Fibroblast of mammary gland (primary cell): ENCODE data around the gene MUC4.

Experiments used
- DNase-seq: peaks from one replicate; pipeline ENCODE4 v3.0.0-alpha.2; 2010; ENCODE audit warnings: low read depth
- H3K4me3 ChIP-seq: 2 replicates; pipeline ENCODE4 v1.5.1; 2011; ENCODE audit warnings: low read depth, mild to moderate bottlenecking, low read length, moderate library complexity; ENCODE audit not compliant: control insufficient read depth
- TF ChIP-seq, protein P1 (sequence below): conservative IDR thresholded peaks from 2 replicates; pipeline ENCODE4 v1.5.1; 2011; ENCODE audit warnings: low read depth, low read length, inconsistent platforms; ENCODE audit not compliant: control insufficient read depth, insufficient read depth

Gene MUC4

DNA sequence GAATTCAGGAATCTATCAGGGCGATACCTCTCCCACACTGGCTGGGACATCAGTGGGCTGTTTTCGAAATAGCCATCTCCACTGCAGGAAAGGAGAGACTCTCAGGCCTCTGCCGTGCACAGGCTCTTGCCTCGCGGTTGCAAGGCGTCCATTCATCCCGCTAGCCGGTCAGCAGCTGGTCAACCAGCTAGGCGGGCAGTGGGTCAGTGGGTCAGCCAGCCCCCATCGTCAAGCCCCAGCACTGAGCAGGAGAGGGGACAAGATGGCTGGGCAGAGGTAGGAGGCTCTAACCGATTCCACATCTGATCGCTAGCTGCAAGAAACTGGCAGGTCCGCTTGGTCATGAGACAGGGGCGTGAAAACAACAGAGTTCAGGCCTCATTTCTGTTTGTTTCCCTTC lies 45.1 kb downstream of the MUC4 start:
- no peak for DNase-seq
- TF ChIP-seq, protein P1, sequence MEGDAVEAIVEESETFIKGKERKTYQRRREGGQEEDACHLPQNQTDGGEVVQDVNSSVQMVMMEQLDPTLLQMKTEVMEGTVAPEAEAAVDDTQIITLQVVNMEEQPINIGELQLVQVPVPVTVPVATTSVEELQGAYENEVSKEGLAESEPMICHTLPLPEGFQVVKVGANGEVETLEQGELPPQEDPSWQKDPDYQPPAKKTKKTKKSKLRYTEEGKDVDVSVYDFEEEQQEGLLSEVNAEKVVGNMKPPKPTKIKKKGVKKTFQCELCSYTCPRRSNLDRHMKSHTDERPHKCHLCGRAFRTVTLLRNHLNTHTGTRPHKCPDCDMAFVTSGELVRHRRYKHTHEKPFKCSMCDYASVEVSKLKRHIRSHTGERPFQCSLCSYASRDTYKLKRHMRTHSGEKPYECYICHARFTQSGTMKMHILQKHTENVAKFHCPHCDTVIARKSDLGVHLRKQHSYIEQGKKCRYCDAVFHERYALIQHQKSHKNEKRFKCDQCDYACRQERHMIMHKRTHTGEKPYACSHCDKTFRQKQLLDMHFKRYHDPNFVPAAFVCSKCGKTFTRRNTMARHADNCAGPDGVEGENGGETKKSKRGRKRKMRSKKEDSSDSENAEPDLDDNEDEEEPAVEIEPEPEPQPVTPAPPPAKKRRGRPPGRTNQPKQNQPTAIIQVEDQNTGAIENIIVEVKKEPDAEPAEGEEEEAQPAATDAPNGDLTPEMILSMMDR: no peak
- H3K4me3 ChIP-seq: no peak overlapping the region

DNA sequence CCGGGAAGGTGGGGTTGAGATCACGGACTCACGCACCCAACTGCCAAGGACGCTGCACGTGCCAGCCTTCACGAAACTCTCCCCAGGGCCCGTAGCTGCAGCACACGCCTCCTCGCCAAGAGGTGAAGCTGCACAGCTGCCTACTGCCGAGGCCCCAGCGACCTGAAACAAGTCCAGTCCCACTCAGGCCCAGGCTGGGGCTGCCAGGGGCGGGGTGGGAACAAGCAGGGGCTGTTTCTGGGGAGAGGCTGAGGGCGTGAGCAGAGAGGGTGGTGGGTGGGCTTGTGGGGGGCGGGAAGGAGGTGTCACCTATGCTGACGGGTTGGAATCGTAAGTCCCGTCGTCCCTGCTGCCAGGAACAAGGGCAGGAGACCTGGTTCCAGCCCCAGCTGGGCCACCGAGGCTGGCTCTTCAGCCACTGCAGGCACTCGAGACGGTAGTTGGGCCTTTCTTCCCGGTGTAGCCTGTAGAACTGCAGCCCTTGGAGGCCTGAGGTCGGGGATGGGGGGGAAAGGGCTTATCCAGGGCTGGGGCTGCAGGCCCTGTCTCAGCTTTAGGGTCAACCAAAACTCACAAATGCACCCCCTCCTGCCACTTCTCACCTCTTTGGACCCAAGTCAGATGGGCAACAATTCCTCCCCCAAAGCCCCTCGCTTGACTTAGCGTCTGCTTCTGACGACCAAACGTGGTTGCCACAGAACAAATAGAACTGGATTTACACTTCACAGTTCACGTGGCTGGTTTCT lies 46.6 kb downstream of the MUC4 start:
- DNase-seq: no peak
- TF ChIP-seq, protein P1: no peak
- no peak overlapping the region for H3K4me3 ChIP-seq

DNA sequence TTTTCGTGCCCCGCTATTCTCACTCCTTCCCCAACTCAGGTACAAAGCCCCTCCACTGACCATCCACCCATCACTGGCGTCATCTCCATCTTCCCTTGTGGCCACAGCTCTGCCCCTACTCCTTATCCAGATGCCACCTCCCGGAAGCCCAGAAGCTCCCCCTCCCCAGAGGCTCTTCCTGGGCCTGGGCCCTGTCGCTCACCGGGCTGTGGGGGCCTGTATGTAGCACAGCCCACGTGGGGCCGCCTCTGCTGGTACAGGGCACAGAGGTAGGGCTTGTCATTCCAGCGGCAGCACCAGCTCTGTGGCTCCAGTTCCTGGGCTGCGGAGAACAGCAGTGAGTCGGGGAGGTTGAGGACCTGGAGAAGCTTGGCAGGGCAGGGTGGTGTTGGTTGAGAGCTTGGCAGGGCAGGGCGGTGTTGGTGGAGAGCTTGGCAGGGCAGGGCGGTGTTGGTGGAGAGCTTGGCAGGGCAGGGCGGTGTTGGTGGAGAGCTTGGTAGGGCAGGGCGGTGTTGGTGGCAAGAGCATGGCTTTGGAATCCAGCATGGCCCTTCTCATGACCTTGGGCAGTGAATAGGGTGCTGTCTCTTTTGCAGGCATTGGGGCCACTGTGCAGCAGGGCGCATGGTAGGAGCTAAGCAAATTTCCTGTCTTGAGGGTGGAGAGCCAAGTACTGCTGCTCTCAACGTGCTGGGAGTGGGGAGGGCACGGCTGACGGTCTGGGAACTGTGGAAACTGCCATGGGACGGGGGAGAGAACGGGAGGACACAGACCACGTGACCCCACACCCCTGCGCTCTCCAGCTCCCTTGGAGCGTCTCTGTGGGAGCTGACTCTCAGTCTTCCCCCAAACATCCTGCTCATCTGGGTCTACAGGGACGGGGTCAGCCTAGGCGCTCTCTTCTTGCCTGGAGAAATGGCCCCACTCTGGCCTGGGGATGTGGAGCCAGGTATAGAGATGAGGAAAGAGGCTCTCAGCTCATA lies 47.6 kb downstream of the MUC4 start:
- DNase-seq: no peak
- TF ChIP-seq, protein P1: no peak
- no peak overlapping the region for H3K4me3 ChIP-seq

DNA sequence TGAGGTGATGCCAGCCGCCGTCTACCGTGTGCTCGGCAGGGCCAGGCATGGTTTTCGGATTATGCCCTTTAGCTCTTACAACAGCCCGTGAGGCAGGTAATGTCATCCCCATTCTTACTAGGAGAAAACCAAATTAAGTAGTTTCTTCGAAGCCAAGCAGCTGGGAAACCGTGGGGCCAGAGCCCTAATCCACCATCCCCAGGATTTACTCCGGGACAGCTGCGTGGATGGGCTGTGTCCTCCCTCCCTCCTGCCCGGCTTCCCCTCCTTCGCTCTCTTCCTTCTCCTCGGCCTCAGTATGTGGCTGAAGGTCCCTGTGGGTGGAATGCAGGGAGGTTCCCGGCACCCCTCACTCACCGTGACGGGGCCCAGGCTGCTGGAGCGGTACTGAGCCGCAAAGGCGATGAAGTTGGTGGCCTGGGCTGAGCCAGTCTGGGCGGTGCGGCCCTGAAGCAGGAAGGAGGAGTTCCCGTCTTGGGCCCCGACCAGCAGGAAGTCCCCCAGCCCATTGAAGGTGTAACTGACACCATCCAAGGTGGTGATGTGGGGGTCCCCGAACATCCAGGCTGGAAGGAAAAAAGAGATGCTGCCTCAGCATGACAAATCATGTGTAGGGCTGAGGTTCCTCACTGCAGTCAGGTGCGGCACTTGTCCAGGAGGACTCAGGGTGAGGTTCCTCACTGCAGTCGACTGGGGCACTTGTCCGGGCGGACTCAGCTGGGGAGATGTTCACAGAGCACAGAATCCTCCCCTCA lies 48.5 kb downstream of the MUC4 start:
- no peak for DNase-seq
- H3K4me3 ChIP-seq: no peak overlapping the region
- TF ChIP-seq, protein P1: no peak

DNA sequence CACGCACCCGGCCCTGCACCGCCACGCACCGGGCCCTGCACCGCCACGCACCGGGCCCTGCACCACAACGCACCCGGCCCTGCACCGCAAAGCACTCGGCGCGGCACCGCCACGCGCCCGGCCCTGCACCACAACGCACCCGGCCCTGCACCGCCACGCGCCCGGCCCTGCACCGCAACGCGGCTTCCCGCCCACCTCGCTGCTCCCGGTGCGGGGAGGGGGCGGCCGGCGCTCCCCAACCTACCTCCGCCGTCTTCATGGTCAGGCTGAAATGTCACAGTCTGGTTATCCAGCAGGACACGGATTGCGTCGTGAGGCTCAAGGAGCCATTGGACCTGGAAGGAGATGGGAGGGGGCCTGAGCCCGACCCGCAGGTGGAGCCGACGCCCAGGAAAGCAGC lies 49.1 kb downstream of the MUC4 start:
- DNase-seq: no peak
- TF ChIP-seq, protein P1: no peak
- H3K4me3 ChIP-seq: no peak overlapping the region

DNA sequence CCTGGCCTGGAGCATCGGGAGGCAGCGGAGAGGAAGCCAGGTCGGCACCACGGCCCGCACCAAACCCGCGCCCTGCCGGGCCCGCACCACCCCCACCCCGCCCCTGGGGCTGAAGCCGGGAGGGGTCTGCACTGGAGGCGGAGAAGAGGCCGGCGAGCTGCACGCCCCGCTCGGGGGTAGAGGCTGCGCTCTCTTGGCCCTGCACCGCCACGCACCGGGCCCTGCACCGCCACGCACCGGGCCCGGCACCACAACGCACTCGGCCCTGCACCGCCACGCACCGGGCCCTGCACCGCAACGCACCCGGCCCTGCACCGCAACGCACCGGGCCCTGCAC lies 49.5 kb downstream of the MUC4 start:
- DNase-seq: no peak
- TF ChIP-seq, protein P1: no peak
- no peak overlapping the region for H3K4me3 ChIP-seq
